ENCODE results near the gene TMPRSS4.

DNA sequence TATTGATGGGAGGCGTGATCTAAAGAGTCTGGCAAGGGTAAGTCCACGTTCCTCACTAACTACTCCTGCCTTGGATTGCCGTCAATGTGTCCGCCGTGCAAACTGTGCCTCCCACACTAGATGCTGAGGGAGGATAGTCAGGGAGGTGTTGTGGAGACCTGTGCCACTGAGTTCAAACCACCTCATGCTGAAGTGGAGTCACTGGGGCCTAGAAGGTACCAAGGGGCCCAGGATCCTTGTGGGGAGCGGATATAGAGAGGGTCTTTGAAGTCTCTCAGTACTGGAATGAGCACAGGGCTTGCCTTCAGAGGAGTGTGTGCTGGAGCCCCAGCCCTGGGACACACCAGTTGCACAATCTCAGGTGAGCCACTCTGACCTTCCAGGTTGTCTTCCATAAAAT is 27.1 kb upstream of the TMPRSS4 start:
- TF ChIP-seq, protein P1, sequence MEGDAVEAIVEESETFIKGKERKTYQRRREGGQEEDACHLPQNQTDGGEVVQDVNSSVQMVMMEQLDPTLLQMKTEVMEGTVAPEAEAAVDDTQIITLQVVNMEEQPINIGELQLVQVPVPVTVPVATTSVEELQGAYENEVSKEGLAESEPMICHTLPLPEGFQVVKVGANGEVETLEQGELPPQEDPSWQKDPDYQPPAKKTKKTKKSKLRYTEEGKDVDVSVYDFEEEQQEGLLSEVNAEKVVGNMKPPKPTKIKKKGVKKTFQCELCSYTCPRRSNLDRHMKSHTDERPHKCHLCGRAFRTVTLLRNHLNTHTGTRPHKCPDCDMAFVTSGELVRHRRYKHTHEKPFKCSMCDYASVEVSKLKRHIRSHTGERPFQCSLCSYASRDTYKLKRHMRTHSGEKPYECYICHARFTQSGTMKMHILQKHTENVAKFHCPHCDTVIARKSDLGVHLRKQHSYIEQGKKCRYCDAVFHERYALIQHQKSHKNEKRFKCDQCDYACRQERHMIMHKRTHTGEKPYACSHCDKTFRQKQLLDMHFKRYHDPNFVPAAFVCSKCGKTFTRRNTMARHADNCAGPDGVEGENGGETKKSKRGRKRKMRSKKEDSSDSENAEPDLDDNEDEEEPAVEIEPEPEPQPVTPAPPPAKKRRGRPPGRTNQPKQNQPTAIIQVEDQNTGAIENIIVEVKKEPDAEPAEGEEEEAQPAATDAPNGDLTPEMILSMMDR (IDR thresholded peaks at IDR 0.05; ENCODE audit: low read depth, low read length), result no peak
- TF ChIP-seq EZH2phosphoT487 (IDR thresholded peaks at IDR 0.05; ENCODE audit: low read depth), result no peak

Measured in OCI-LY3 (cell line).